Esophagus muscularis mucosa (tissue), 4 donors: ENCODE results near the gene NQO1. TPM values are rescaled to one million over a fixed set of nuclear protein-coding genes. Genes with fewer than 3 reads are reported as not detected.

Source experiments
- DNase-seq: peaks from one replicate; pipeline ENCODE4 v3.0.0-alpha.2; 2017; ENCODE audit errors: extremely low spot score
- H3K27ac ChIP-seq, 4 donors: fragments of 200-600 bp; sonication (generic); replicated peaks in 1 of 4; 1 replicate in 3 of 4; 2 replicates in 1 of 4; pipeline ENCODE4 v1.5.1; 2016 to 2019; ENCODE audit warnings: mild to moderate bottlenecking in 1 of 4
- H3K27me3 ChIP-seq, 4 donors: fragments of 200-600 bp; sonication (generic); one replicate each; pipeline versions ENCODE4 v1.5.1 to v1.6.0; 2016 to 2019
- H3K36me3 ChIP-seq, 4 donors: fragments of 200-600 bp; sonication (generic); one replicate each; pipeline ENCODE4 v1.5.1; 2016 to 2019
- H3K4me1 ChIP-seq, 4 donors: fragments of 200-600 bp; sonication (generic); one replicate each; pipeline ENCODE4 v1.5.1; 2016 to 2019
- H3K4me3 ChIP-seq, 4 donors: fragments of 200-600 bp; sonication (generic); 1 replicate in 2 of 4; 2 replicates in 2 of 4; pipeline ENCODE4 v1.5.1; 2016 to 2019; ENCODE audit warnings: mild to moderate bottlenecking in 4 of 4, moderate library complexity in 1 of 4
- H3K9me3 ChIP-seq, 4 donors: fragments of 200-600 bp; sonication (generic); 1 replicate in 3 of 4; 2 replicates in 1 of 4; pipeline ENCODE4 v1.5.1; 2016 to 2019
- EP300 ChIP-seq: sonication (generic); formaldehyde crosslinking; IDR thresholded peaks from one replicate; pipeline ENCODE4 v1.6.1; 2017; ENCODE audit warnings: antibody characterized with exemption
- POLR2A ChIP-seq: fragments of 450-650 bp; IDR thresholded peaks from one replicate; pipeline ENCODE4 v1.6.1; 2017; ENCODE audit warnings: antibody characterized with exemption, moderate library complexity, mild to moderate bottlenecking, low read depth
- POLR2AphosphoS5 ChIP-seq, 2 donors: sonication (generic); formaldehyde crosslinking; IDR thresholded peaks; one replicate each; pipeline ENCODE4 v1.6.1; 2017; ENCODE audit warnings: antibody characterized with exemption in 2 of 2
- WGBS: methylation state at CpG from one replicate; pipeline ENCODE4 v1.1.5; 2018; 5-methylcytosine and 5-hydroxymethylcytosine counted together
- intact Hi-C: fragments of 100-400 bp; cut with DNase I; formaldehyde crosslinking; loops from one replicate; pipeline ENCODE4 v1.15.1; 2023
- total RNA-seq, 4 donors: library from RNA; depleted of rRNA; stranded (reverse); fragments of >200 nt; gene quantifications; one replicate each; pipeline versions ENCODE4 v1.1.0 to v1.2.1, GENCODE V29; 2016
- TF ChIP-seq, protein P1 (sequence below), 3 experiments: fragments of 200-600 bp in 2 of 3; fragments of 450-650 bp in 1 of 3; sonication (generic) in 2 of 3; IDR thresholded peaks; one replicate each; pipeline ENCODE4 v1.5.1; 2017 to 2019; ENCODE audit warnings: antibody characterized with exemption in 3 of 3, mild to moderate bottlenecking in 2 of 3, moderate library complexity in 1 of 3

The NQO1 gene
- total RNA-seq, 4 donors from 2014 or later = 54.5 to 114 (median 96.3) TPM

DNA sequence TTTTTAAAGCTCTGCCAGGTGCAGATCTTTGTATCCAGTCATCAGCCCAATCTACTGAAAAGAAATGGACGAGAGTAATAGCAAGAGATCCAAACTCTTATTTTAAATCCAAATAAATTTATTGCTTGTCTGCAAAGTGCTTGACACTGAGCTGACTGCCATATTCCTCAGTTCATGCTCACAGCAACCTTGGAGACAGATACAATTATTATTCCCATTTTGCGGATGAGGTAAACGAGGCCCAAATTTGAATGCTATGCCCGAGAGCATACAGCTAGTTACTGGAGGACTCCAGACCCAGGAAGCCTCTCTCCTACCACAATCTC, 27.7 kb upstream of the NQO1 start:
- DNase-seq = no peak
- Histone ChIP-seq H3K9me3 (no peaks in the 10 kb centered on the region), H3K4me1 (peaks cover 18 to 31% (median 22%) of the 10 kb centered on the region in 4 donors), H3K36me3 (peaks cover 23 to 34% (median 30%) of the 10 kb centered on the region in 4 donors), H3K27ac (peak overlapping the region; percentile 72 to 84 (median 75)), H3K4me3 (peak overlapping the region; percentile 81 to 90 (median 82)), H3K27me3 (no peaks in the 10 kb centered on the region)
- intact Hi-C loops = loop anchor here (1.0 to 10.0 kb wide), 3 partner anchors 45 to 357 kb away; partner anchors contain the start of gene NFAT5
- TF ChIP-seq, protein P1, sequence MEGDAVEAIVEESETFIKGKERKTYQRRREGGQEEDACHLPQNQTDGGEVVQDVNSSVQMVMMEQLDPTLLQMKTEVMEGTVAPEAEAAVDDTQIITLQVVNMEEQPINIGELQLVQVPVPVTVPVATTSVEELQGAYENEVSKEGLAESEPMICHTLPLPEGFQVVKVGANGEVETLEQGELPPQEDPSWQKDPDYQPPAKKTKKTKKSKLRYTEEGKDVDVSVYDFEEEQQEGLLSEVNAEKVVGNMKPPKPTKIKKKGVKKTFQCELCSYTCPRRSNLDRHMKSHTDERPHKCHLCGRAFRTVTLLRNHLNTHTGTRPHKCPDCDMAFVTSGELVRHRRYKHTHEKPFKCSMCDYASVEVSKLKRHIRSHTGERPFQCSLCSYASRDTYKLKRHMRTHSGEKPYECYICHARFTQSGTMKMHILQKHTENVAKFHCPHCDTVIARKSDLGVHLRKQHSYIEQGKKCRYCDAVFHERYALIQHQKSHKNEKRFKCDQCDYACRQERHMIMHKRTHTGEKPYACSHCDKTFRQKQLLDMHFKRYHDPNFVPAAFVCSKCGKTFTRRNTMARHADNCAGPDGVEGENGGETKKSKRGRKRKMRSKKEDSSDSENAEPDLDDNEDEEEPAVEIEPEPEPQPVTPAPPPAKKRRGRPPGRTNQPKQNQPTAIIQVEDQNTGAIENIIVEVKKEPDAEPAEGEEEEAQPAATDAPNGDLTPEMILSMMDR (IDR thresholded peaks at IDR 0.05) = no peak
- TF ChIP-seq EP300 (no peak), POLR2A (no peak), POLR2AphosphoS5 (IDR thresholded peaks at IDR 0.05) (no peak)
- 12% methylated on average over 4 of the region's 4 CpGs for WGBS

DNA sequence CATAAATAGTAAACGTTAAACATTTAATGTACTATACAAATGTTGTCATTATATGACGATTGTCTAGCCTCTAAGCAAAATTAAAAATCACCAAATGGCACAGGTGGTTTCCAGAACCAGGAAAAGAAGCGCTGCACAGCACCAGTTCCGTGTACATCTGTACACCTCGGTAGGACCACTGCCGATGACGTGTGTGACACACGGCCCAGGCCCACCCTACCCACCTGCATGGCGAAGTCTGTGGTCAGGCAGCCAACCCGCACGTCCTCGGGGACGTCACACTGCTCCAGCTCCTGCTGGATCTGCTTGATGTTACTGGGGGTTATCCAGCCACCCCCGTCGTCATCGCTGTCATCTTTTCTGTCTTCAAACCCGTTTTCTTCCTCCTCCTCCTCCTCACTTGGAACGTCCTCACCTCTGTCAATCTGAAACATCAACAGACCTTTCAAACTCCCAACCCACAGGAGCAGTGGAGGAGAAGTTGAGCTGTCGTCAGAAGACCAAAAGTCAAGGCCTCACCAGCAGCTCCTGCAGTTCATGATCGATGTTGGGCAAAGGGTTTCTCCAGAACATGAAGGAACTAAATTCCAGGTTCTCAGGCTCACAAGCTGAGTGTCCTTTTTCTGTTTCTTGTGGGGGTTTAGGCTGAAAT, 22.5 kb upstream of the NQO1 start:
- Histone ChIP-seq H3K27me3 (no peaks in the 10 kb centered on the region), H3K27ac (no peak overlapping the region), H3K36me3 (peaks cover 57 to 87% (median 83%) of the 10 kb centered on the region in 4 donors), H3K4me3 (no peak overlapping the region), H3K9me3 (no peaks in the 10 kb centered on the region), H3K4me1 (peaks cover 14 to 21% (median 17%) of the 10 kb centered on the region in 4 donors)
- 87% methylated on average over 20 of the region's 20 CpGs for WGBS
- no peak for TF ChIP-seq POLR2AphosphoS5 (IDR thresholded peaks at IDR 0.05)
- TF ChIP-seq POLR2A = no peak
- TF ChIP-seq, protein P1 (IDR thresholded peaks at IDR 0.05) = no peak
- no peak for TF ChIP-seq EP300
- no peak for DNase-seq
- intact Hi-C loops = no loop called here

DNA sequence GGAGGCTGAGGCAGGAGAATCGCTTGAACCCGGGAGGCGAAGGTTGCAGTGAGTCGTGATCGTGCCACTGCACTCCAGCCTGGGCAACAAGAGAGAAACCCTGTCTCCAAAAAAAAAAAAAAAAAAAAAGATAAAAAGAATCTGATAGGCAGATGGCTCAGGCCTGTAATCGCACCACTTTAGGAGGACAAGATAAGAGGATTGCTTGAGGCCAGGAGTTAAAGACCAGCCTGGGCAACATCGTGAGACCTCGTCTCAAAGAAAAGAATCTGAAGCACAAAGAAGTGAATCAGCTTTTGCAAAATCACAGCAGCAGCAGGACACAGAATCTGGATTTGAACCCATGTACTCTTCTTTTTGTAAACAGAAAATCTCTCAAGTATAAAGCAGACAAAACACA, 20.8 kb upstream of the NQO1 start:
- intact Hi-C loops = no loop called here
- DNase-seq = no peak
- no peaks in the 10 kb centered on the region for H3K9me3 ChIP-seq
- no peaks in the 10 kb centered on the region for H3K27me3 ChIP-seq
- H3K27ac ChIP-seq = no peak overlapping the region
- no peak overlapping the region for H3K4me3 ChIP-seq
- TF ChIP-seq EP300 (no peak), POLR2AphosphoS5 (IDR thresholded peaks at IDR 0.05) (no peak), POLR2A (no peak)
- TF ChIP-seq, protein P1 (IDR thresholded peaks at IDR 0.05) = no peak
- H3K36me3 ChIP-seq = peaks cover 64 to 100% (median 99%) of the 10 kb centered on the region in 4 donors
- H3K4me1 ChIP-seq = peaks cover 2 to 11% (median 3%) of the 10 kb centered on the region in 4 donors
- WGBS = 87% methylated on average over 8 of the region's 8 CpGs

DNA sequence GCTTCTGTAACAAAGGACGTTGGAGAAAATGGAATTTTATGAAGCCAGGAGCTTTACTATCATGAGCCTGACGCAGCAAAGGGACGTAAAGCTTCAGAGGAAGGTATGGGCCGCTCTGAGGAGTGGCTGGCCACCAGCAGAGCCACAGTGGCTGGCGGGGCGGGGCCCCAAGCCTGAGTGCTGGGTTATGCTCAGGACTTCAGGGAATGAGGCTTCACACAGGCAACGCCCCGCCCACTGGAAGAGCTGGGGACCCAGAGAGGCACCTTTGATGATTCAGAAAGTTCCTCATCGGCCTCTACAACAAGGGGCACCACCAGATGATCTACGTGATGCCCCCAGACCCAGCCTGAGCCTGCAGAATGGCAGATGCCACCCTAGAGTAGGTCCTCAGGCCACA, 19.6 kb upstream of the NQO1 start:
- H3K9me3 ChIP-seq = no peaks in the 10 kb centered on the region
- H3K27me3 ChIP-seq = no peaks in the 10 kb centered on the region
- intact Hi-C loops = no loop called here
- H3K36me3 ChIP-seq = peaks cover 55 to 100% (median 99%) of the 10 kb centered on the region in 4 donors
- H3K4me1 ChIP-seq = peaks cover 10 to 19% (median 14%) of the 10 kb centered on the region in 4 donors
- WGBS = 91% methylated on average over 10 of the region's 10 CpGs
- DNase-seq = no peak
- no peak overlapping the region for H3K4me3 ChIP-seq
- H3K27ac ChIP-seq = no peak overlapping the region
- TF ChIP-seq POLR2A (no peak), POLR2AphosphoS5 (IDR thresholded peaks at IDR 0.05) (no peak), EP300 (no peak)
- TF ChIP-seq, protein P1 (IDR thresholded peaks at IDR 0.05) = no peak

DNA sequence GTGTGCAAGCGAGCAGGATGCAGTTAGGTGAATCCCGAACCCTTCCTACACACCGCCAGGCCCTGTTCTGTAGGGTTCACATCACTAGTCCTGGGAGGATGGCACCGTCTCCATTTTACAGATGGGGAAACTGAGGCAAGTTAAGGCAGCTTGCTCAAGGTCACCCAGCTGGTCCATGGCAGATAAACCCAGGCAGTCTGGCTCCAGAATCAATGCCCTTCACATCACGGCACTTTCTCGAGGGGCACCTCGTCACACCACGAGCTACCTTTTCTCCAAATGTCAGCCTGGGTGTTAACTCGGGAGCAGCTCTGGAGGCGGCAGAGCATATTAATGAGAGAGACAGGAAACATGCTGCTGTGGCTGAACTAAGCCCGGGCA, 18.9 kb upstream of the NQO1 start:
- intact Hi-C loops = no loop called here
- Histone ChIP-seq H3K4me3 (no peak overlapping the region), H3K27ac (no peak overlapping the region), H3K27me3 (no peaks in the 10 kb centered on the region), H3K36me3 (peaks cover 51 to 100% (median 98%) of the 10 kb centered on the region in 4 donors), H3K9me3 (no peaks in the 10 kb centered on the region), H3K4me1 (peaks cover 10 to 20% (median 14%) of the 10 kb centered on the region in 4 donors)
- 93% methylated on average over 11 of the region's 11 CpGs for WGBS
- TF ChIP-seq POLR2A (no peak), EP300 (no peak)
- no peak for DNase-seq
